SU-DHL-6 (cell line): ENCODE measurements around the gene SLC40A1.

Source experiments
- H2AFZ ChIP-seq: fragments of 200-600 bp; sonication (generic); 2 replicates; pipeline ENCODE4 v1.6.1; 2014; ENCODE audit warnings: low read depth, mild to moderate bottlenecking, moderate library complexity, mixed read lengths, antibody characterized with exemption, low read length; ENCODE audit not compliant: severe bottlenecking
- H3F3A ChIP-seq: fragments of 200-600 bp; shearing (Covaris generic); 2 replicates; pipeline ENCODE4 v1.6.0; 2016; ENCODE audit warnings: antibody characterized with exemption, mild to moderate bottlenecking; ENCODE audit not compliant: insufficient read depth
- H3K27ac ChIP-seq: fragments of 200-600 bp; sonication (generic); 2 replicates; pipeline ENCODE4 v1.5.1; 2016; ENCODE audit warnings: low read depth, mild to moderate bottlenecking, low read length, moderate library complexity, mixed read lengths
- H3K27me3 ChIP-seq: fragments of 200-600 bp; sonication (generic), shearing (Covaris generic); 2 replicates; pipeline ENCODE4 v1.6.0; 2014; ENCODE audit warnings: mild to moderate bottlenecking, low read length
- H3K36me3 ChIP-seq: fragments of 200-600 bp; sonication (generic); 2 replicates; pipeline ENCODE4 v1.6.1; 2014; ENCODE audit warnings: mild to moderate bottlenecking, low read length, mixed read lengths
- H3K4me2 ChIP-seq: fragments of 300-600, 200-600 bp; shearing (Covaris generic), sonication (generic); 2 replicates; pipeline ENCODE4 v1.6.0; 2014; ENCODE audit warnings: low read length, low read depth, mild to moderate bottlenecking; ENCODE audit not compliant: poor library complexity, severe bottlenecking
- H3K4me3 ChIP-seq: fragments of 200-600 bp; sonication (generic); 2 replicates; pipeline ENCODE4 v1.5.1; 2014; ENCODE audit warnings: antibody characterized with exemption, low read length, mild to moderate bottlenecking, mixed read lengths; ENCODE audit not compliant: insufficient read depth, poor library complexity, severe bottlenecking
- H3K79me2 ChIP-seq: fragments of 200-600 bp; sonication (generic); 2 replicates; pipeline ENCODE4 v1.6.1; 2014; ENCODE audit warnings: mild to moderate bottlenecking, low read length, moderate library complexity; ENCODE audit not compliant: insufficient read depth
- H3K9ac ChIP-seq: fragments of 200-600 bp; sonication (generic); 2 replicates; pipeline ENCODE4 v1.7.0; 2014; ENCODE audit warnings: mild to moderate bottlenecking, low read length
- H3K9me2 ChIP-seq: fragments of 200-600 bp; sonication (generic); replicated peaks from 2 replicates; pipeline ENCODE4 v1.6.1; 2014; ENCODE audit warnings: low read length; ENCODE audit not compliant: insufficient read depth
- H3K9me3 ChIP-seq: fragments of 200-600 bp; sonication (generic); 2 replicates; pipeline ENCODE4 v1.6.1; 2014; ENCODE audit warnings: low read length, mixed read lengths; ENCODE audit not compliant: insufficient read depth
- H4K20me1 ChIP-seq: fragments of 200-600 bp; sonication (generic); 2 replicates; pipeline ENCODE4 v1.6.1; 2014; ENCODE audit warnings: low read depth, mild to moderate bottlenecking, antibody characterized with exemption, low read length, moderate library complexity, mixed read lengths
- EZH2phosphoT487 ChIP-seq: fragments of 200-600 bp; sonication (generic), shearing (Covaris generic); conservative IDR thresholded peaks from 2 replicates; pipeline ENCODE4 v1.6.1; 2018; ENCODE audit warnings: mild to moderate bottlenecking, antibody characterized with exemption, low read length, moderate library complexity, mixed read lengths
- TF ChIP-seq, protein P1 (sequence below): fragments of 200-600 bp; sonication (generic); IDR thresholded peaks from one replicate; pipeline ENCODE4 v1.5.1; 2017; ENCODE audit warnings: antibody characterized with exemption, mild to moderate bottlenecking, low read length, moderate library complexity; ENCODE audit not compliant: insufficient read depth, poor library complexity, severe bottlenecking

The SLC40A1 gene

DNA sequence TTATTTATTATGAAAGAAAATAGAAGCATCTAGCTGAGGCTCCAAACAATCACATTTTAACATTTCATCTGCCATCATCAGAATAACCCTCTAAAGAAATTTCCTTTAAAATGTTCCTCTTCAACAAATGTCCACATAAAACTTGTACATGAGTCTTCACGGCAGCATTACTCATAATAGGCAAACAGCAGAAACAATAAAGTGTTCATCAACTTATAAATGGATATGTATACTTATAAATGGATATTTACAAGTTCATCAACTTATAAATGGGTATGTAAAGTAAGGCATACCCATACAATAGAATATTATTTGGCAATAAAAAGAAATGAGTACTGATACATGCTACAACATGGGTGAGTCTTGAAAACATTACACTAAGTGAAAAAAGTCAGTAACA is 47.2 kb upstream of the SLC40A1 start:
- no peaks in the 10 kb centered on the region for H4K20me1 ChIP-seq
- TF ChIP-seq EZH2phosphoT487: no peak
- TF ChIP-seq, protein P1, sequence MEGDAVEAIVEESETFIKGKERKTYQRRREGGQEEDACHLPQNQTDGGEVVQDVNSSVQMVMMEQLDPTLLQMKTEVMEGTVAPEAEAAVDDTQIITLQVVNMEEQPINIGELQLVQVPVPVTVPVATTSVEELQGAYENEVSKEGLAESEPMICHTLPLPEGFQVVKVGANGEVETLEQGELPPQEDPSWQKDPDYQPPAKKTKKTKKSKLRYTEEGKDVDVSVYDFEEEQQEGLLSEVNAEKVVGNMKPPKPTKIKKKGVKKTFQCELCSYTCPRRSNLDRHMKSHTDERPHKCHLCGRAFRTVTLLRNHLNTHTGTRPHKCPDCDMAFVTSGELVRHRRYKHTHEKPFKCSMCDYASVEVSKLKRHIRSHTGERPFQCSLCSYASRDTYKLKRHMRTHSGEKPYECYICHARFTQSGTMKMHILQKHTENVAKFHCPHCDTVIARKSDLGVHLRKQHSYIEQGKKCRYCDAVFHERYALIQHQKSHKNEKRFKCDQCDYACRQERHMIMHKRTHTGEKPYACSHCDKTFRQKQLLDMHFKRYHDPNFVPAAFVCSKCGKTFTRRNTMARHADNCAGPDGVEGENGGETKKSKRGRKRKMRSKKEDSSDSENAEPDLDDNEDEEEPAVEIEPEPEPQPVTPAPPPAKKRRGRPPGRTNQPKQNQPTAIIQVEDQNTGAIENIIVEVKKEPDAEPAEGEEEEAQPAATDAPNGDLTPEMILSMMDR: no peak
- no peak overlapping the region for H3K27ac ChIP-seq
- H3F3A ChIP-seq: no peaks in the 10 kb centered on the region
- H3K4me3 ChIP-seq: no peak overlapping the region
- no peak overlapping the region for H3K4me2 ChIP-seq
- no peaks in the 10 kb centered on the region for H3K36me3 ChIP-seq
- no peaks in the 10 kb centered on the region for H3K79me2 ChIP-seq
- H3K9me2 ChIP-seq: no peaks in the 10 kb centered on the region
- no peak overlapping the region for H2AFZ ChIP-seq
- H3K9me3 ChIP-seq: no peaks in the 10 kb centered on the region
- no peak overlapping the region for H3K9ac ChIP-seq
- no peaks in the 10 kb centered on the region for H3K27me3 ChIP-seq

DNA sequence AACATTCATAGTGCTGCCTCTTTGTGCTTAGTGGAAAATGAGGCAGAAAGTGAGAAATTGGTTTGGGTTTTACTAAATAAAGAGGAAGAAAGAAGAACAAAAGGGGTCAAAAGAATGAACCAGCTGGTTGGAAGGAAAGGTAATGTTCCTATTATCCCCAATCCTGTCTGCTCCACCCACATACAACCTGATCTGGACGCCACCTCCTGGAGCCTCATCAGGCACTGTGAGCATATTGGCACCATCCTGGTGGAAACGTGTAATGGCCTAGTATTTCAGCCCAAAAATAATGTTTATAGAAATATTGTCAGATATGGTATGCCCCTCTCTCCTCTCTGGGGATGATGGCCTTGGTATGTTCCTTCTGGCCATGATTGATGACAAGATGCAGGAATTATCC is 45.0 kb upstream of the SLC40A1 start:
- Histone ChIP-seq H3K4me3 (no peak overlapping the region), H3K9ac (no peak overlapping the region), H3K4me2 (no peak overlapping the region), H3K27me3 (no peaks in the 10 kb centered on the region), H3K36me3 (no peaks in the 10 kb centered on the region), H4K20me1 (no peaks in the 10 kb centered on the region), H3F3A (no peaks in the 10 kb centered on the region), H3K27ac (no peak overlapping the region), H2AFZ (no peak overlapping the region), H3K9me3 (no peaks in the 10 kb centered on the region), H3K9me2 (no peaks in the 10 kb centered on the region), H3K79me2 (no peaks in the 10 kb centered on the region)
- TF ChIP-seq, protein P1: no peak
- no peak for TF ChIP-seq EZH2phosphoT487

DNA sequence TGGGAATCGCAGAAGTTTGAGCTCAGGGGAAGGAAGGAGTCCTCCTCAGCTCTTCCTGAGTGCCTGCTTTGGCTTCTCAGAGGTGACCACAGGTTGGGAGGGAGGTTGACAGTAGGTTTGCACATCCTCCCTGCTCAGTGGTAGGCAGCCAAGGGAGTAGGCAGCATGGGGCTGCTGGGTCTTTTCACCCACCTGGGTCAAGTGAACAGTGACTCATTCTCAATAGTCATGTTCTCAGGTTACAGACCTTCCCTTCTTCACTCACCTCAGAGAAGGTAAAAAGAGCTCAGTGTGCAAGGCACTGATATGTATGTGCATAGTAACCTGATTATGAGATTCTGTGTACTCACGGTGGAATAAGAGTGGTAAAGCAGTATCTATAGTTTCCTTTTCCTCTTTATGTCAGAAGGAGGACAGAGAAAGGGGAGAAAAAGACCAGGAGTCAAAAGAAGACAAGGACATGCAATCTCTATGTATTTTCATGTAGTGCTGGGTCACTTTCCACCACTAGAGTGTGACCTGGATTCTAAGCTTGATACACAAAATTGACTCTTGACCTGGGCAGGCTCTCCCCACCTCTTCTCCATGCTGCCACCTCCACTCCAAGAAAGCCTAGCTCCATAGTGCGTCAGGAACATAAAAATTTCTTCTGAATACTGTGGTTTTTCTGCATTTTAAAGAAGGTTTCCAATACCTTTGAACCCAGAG is 44.2 kb upstream of the SLC40A1 start:
- no peak overlapping the region for H2AFZ ChIP-seq
- no peaks in the 10 kb centered on the region for H3K79me2 ChIP-seq
- H3K9me2 ChIP-seq: no peaks in the 10 kb centered on the region
- no peak for TF ChIP-seq EZH2phosphoT487
- TF ChIP-seq, protein P1: no peak
- no peaks in the 10 kb centered on the region for H3K27me3 ChIP-seq
- no peaks in the 10 kb centered on the region for H3F3A ChIP-seq
- no peaks in the 10 kb centered on the region for H3K9me3 ChIP-seq
- no peaks in the 10 kb centered on the region for H4K20me1 ChIP-seq
- no peak overlapping the region for H3K4me3 ChIP-seq
- no peak overlapping the region for H3K27ac ChIP-seq
- no peaks in the 10 kb centered on the region for H3K36me3 ChIP-seq
- H3K9ac ChIP-seq: no peak overlapping the region
- H3K4me2 ChIP-seq: no peak overlapping the region
